ENCODE measurements around the gene PHF14. TPM values are rescaled to one million over a fixed set of nuclear protein-coding genes. Genes with fewer than 3 reads are reported as not detected.

PHF14 gene
- total RNA-seq, 1 experiment from 2014 or later = 50.8 TPM

DNA sequence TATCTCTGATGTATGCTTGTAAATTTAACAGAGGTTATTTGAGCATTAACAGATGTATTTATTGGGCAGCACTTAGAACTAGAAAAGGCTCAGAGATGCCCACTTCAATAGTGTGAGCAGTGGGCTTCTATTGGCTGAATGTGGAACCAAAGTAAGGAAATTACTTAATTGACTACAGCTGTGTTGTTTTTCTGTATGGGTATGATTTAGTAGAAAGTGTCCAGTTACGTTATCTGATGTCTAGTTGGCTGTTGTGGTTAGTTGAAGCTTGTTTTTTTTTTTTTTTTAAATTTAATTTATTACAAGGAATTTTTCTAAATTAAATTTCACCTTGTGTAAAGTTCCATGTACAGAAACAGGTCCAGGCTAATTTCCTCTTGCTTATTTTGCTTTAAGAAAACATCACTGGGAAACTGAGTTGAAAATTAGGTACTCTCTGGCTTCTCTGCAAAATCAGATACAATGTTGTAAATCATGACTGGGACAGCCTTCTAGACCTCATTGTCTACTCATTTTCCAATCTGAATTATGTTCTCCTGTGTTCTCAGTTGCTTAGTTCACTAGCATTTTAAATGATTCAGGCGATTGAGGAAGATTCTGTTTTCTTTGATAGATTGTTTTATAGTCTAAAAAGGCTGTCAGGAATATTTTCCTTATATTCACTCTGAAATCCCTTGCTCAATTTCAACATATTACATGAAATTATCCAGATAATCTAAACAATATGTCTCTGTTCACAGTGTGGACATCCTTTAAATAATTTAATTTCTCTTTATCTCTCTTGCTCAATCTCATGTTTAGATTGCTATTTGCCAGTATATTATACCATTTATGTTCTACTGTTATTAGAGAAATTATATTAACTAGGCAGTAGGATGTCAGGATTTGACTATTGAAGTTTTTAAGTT lies 53.0 kb downstream of the PHF14 start:
- H3K9ac ChIP-seq (ENCODE audit: extremely low read depth, insufficient read length, low read length) = no peak overlapping the region
- H3K79me1 ChIP-seq (ENCODE audit: insufficient read depth, low read depth, low read length, poor library complexity, severe bottlenecking) = peaks cover 2% of the 10 kb centered on the region
- Mint-ChIP-seq H3K9me3 (no peaks in the 10 kb centered on the region), H3K4me1 (no peaks in the 10 kb centered on the region), H3K4me3 (no peak overlapping the region), H3K27ac (no peak overlapping the region; a peak in 1 of 7 replicates), H3K36me3 (ENCODE audit: insufficient read depth in 1 of 3, low read depth in 3 of 3) (peaks cover 19 to 30% (median 29%) of the 10 kb centered on the region in 3 experiments; a peak in 6 of 7 replicates), H3K27me3 (ENCODE audit: low read depth) (no peaks in the 10 kb centered on the region)
- WGBS (ENCODE audit: extremely low coverage, insufficient read length, low lambda C conversion rate) = no CpG with 5 or more reads among the region's 2 CpGs
- no peak overlapping the region for H3K56ac ChIP-seq (ENCODE audit: insufficient read length, low read depth, low read length)
- no peak for DNase-seq
- no peaks in the 10 kb centered on the region for H4K20me1 ChIP-seq (ENCODE audit: control insufficient read depth, insufficient read depth, insufficient read length)
- no peaks in the 10 kb centered on the region for H3K4me1 ChIP-seq (ENCODE audit: insufficient read depth, low read length)
- H3K18ac ChIP-seq (ENCODE audit: insufficient read length, low read depth, low read length) = no peak overlapping the region
- H3K14ac ChIP-seq (ENCODE audit: insufficient read depth, low read length) = no peak overlapping the region
- no peak overlapping the region for H2AK5ac ChIP-seq (ENCODE audit: insufficient read length, low read length)
- H4K5ac ChIP-seq (ENCODE audit: insufficient read length, low read depth, low read length) = no peak overlapping the region
- H2BK5ac ChIP-seq (ENCODE audit: insufficient read length, low read length) = no peak overlapping the region
- H2BK120ac ChIP-seq (ENCODE audit: low read depth, low read length, poor library complexity, severe bottlenecking) = no peak overlapping the region
- no peak overlapping the region for H3K27ac ChIP-seq (ENCODE audit: insufficient read length, low read depth, low read length)
- no peak overlapping the region for H3T11ph ChIP-seq (ENCODE audit: low read length)
- TF ChIP-seq, protein P1, sequence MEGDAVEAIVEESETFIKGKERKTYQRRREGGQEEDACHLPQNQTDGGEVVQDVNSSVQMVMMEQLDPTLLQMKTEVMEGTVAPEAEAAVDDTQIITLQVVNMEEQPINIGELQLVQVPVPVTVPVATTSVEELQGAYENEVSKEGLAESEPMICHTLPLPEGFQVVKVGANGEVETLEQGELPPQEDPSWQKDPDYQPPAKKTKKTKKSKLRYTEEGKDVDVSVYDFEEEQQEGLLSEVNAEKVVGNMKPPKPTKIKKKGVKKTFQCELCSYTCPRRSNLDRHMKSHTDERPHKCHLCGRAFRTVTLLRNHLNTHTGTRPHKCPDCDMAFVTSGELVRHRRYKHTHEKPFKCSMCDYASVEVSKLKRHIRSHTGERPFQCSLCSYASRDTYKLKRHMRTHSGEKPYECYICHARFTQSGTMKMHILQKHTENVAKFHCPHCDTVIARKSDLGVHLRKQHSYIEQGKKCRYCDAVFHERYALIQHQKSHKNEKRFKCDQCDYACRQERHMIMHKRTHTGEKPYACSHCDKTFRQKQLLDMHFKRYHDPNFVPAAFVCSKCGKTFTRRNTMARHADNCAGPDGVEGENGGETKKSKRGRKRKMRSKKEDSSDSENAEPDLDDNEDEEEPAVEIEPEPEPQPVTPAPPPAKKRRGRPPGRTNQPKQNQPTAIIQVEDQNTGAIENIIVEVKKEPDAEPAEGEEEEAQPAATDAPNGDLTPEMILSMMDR (conservative IDR thresholded peaks at IDR 0.05) = no peak
- H3K4me2 ChIP-seq (ENCODE audit: insufficient read depth, insufficient read length, low read length) = no peak overlapping the region
- no peak overlapping the region for H2BK12ac ChIP-seq (ENCODE audit: insufficient read length, low read depth, low read length)
- no peak overlapping the region for H2BK15ac ChIP-seq (ENCODE audit: low read depth, low read length)
- no peak overlapping the region for H4K91ac ChIP-seq (ENCODE audit: insufficient read length, low read depth, low read length)
- no peak overlapping the region for H4K8ac ChIP-seq (replicated peaks; ENCODE audit: insufficient read length, low read depth, low read length)
- H3K23me2 ChIP-seq (ENCODE audit: insufficient read length, low read depth, low read length, poor library complexity, severe bottlenecking) = no peaks in the 10 kb centered on the region
- H2AFZ ChIP-seq (ENCODE audit: low read length) = no peak overlapping the region
- no peaks in the 10 kb centered on the region; the same call in 1 of the 2 replicates for H3K79me2 ChIP-seq (ENCODE audit: insufficient read depth, low read length)
- no peaks in the 10 kb centered on the region for H3K9me3 ChIP-seq (ENCODE audit: control insufficient read depth, low read depth, low read length)
- H3K4ac ChIP-seq (ENCODE audit: low read depth, low read length) = no peak overlapping the region
- H2BK20ac ChIP-seq (ENCODE audit: low read depth, low read length, poor library complexity, severe bottlenecking) = no peak overlapping the region
- H3K23ac ChIP-seq (ENCODE audit: insufficient read length, low read depth, low read length) = no peak overlapping the region
- no peaks in the 10 kb centered on the region for H3K27me3 ChIP-seq (ENCODE audit: insufficient read depth, low read length)

Measured in H9 (cell line).